Measurements from ENCODE around the gene PCGF2. TPM values are rescaled to one million over a fixed set of nuclear protein-coding genes. Genes with fewer than 3 reads are reported as not detected.
A peak's percentile ranks its signal among the peaks of the same experiment; 100 is the strongest.

Gene PCGF2
- total and polyA plus RNA-seq, 10 of the 15 experiments (the other 5 are each of a cell fraction or from before 2014, with no cell fraction given): 2.7 to 35.6 (median 7.2) TPM

GRCh38 chr17:38706505-38707216, 41.5 kb downstream of the PCGF2 start:
- H2AFZ ChIP-seq (ENCODE audit: control insufficient read depth, low read depth, low read length): no peak overlapping the region
- peak overlapping the region; percentile 78 for H3K27ac ChIP-seq (ENCODE audit: control insufficient read depth, insufficient read depth)
- no peak for DNase-seq (ENCODE audit: low read depth, low spot score)
- H3K9me3 ChIP-seq (replicated peaks; ENCODE audit: control insufficient read depth, insufficient read depth, low read length): no peaks in the 10 kb centered on the region
- POLR2A ChIA-PET: interaction anchor here (0.8 to 1.5 kb wide), 7 partner anchors 22 to 40 kb away, joined by 3 to 9 read pairs (median 4); partner anchors contain the start of gene EPOP
- no peaks in the 10 kb centered on the region for H4K20me1 ChIP-seq (ENCODE audit: control insufficient read depth, insufficient read depth)
- FAIRE-seq: no peak
- ATAC-seq: no peak
- intact Hi-C loops (cut with micrococcal nuclease; ENCODE audit: unreplicated experiment): no loop called here
- CTCF ChIA-PET: interaction anchor here (1.0 to 3.2 kb wide), 8 partner anchors 22 to 147 kb away, joined by 3 to 17 read pairs (median 6); partner anchors contain the start of gene EPOP
- H3K27me3 ChIP-seq (replicated peaks in 1 of 2; ENCODE audit: control insufficient read depth in 2 of 2, insufficient read depth in 2 of 2, low read length in 1 of 2): no peaks in the 10 kb centered on the region
- H3K4me3 ChIP-seq: peak overlapping the region; percentile 99
- BruUV-seq (replicated peaks): no TSS peak
- WGBS (ENCODE audit: insufficient coverage, insufficient replicate concordance, low lambda C conversion rate, missing lambda C conversion rate): 2% methylated on average over 20 of the region's 20 CpGs
- RAD21 ChIA-PET (ENCODE audit: unreplicated experiment): interaction anchor here (0.7 to 3.8 kb wide), 5 partner anchors 21 to 40 kb away, joined by 3 to 24 read pairs (median 6); partner anchors contain the start of gene CISD3
- SMC1A ChIA-PET (ENCODE audit: uncharacterized antibody, unreplicated experiment): interaction anchor here (0.8 to 4.3 kb wide), 5 partner anchors 8 to 30 kb away, joined by 3 to 26 read pairs (median 6); partner anchors contain the start of gene EPOP
- peak overlapping the region; percentile 87 for H3K9ac ChIP-seq (ENCODE audit: control insufficient read depth, insufficient read depth, low read length)
- peak overlapping the region; percentile 81 for H3K4me2 ChIP-seq (ENCODE audit: control insufficient read depth, insufficient read depth)
- in situ Hi-C loops (cut with MboI): no loop called here
- peaks cover 15 to 31% of the 10 kb centered on the region in 2 experiments; a peak in 3 of 4 replicates for H3K36me3 ChIP-seq (ENCODE audit: control insufficient read depth in 2 of 2, insufficient read depth in 2 of 2, low read length in 1 of 2)
- H3K79me2 ChIP-seq (ENCODE audit: control insufficient read depth, insufficient read depth, low read length): peaks cover 63% of the 10 kb centered on the region
- peaks cover 12% of the 10 kb centered on the region for H3K4me1 ChIP-seq (ENCODE audit: control insufficient read depth, insufficient read depth, low read length)
- TF ChIP-seq SMC3 (IDR thresholded peaks at IDR 0.05; ENCODE audit: borderline replicate concordance, low read length) (no peak), FOXM1 (IDR thresholded peaks at IDR 0.05; ENCODE audit: low read depth, low read length) (no peak), NR2C2 (IDR thresholded peaks at IDR 0.05; ENCODE audit: borderline replicate concordance, control insufficient read depth, insufficient read length, low read depth) (no peak), CREB1 (IDR thresholded peaks at IDR 0.05; ENCODE audit: low read depth) (no peak), ZNF207 (IDR thresholded peaks at IDR 0.05; ENCODE audit: borderline replicate concordance) (no peak), EGR1 (IDR thresholded peaks at IDR 0.05; ENCODE audit: borderline replicate concordance in 1 of 2, low read depth in 2 of 2, low read length in 2 of 2) (0 out of 3 replicates have a peak, but pooled peaks of 1 of the 2 experiments have one; percentile 16), SMAD5 (IDR thresholded peaks at IDR 0.05; ENCODE audit: low read depth) (no peak), BRCA1 (IDR thresholded peaks at IDR 0.05; ENCODE audit: low read depth, low read length) (no peak), SIX5 (IDR thresholded peaks at IDR 0.05; ENCODE audit: low read depth, low read length, severe bottlenecking) (no peak), TCF12 (IDR thresholded peaks at IDR 0.05; ENCODE audit: low read depth, low read length) (no peak), ZNF592 (IDR thresholded peaks at IDR 0.05) (no peak), NFYB (IDR thresholded peaks at IDR 0.05; ENCODE audit: insufficient read depth, low read depth, low read length) (no peak), WRNIP1 (IDR thresholded peaks at IDR 0.05; ENCODE audit: borderline replicate concordance, low read depth, low read length) (no peak; the same call in 1 of the 2 replicates), ETV6 (conservative IDR thresholded peaks at IDR 0.05 in 1 of 2, IDR thresholded peaks at IDR 0.05 in 1 of 2; ENCODE audit: borderline replicate concordance in 1 of 2, low read depth in 1 of 2) (no peak), E2F4 (IDR thresholded peaks at IDR 0.05; ENCODE audit: low read depth, low read length) (0 out of 2 replicates have a peak, but pooled peaks have one; percentile 26), ZBED1 (IDR thresholded peaks at IDR 0.05; ENCODE audit: borderline replicate concordance) (no peak), PKNOX1 (IDR thresholded peaks at IDR 0.05) (no peak)

Measured in GM12878 (cell line).